K562 (cell line): Measurements from ENCODE around the gene TAOK2. TPM values are rescaled to one million over a fixed set of nuclear protein-coding genes. Genes with fewer than 3 reads are reported as not detected.

ENCODE experiments used
- CAMTA2 ChIP-seq: fragments of 250-450 bp; sonication (Bioruptor Pico); conservative IDR thresholded peaks from 2 replicates; pipeline ENCODE4 v1.5.1; 2022
- DDX20 ChIP-seq: fragments of 450-650 bp; IDR thresholded peaks from 2 replicates; pipeline ENCODE4 v1.6.1; 2016; ENCODE audit warnings: missing genetic modification characterization, low read depth, mild to moderate bottlenecking, missing compliant biosample characterization, moderate library complexity
- GTF2E2 ChIP-seq: fragments of 200-800 bp; sonication (Bioruptor generic); IDR thresholded peaks from 2 replicates; pipeline ENCODE4 v1.6.1; 2016; ENCODE audit warnings: missing genetic modification characterization, missing compliant biosample characterization
- HMGN3 ChIP-seq: IDR thresholded peaks from 2 replicates; pipeline ENCODE4 v1.6.1; 2011; ENCODE audit warnings: borderline replicate concordance, low read depth, mild to moderate bottlenecking, mixed read lengths, low read length; ENCODE audit not compliant: insufficient read length; ENCODE audit errors: extremely low read depth
- JUN ChIP-seq, 2 experiments: sonication (generic) in 1 of 2; formaldehyde crosslinking in 1 of 2; IDR thresholded peaks; 2 replicates each; pipeline versions ENCODE4 v1.6.1 to v1.8.0; 2012 to 2022; ENCODE audit warnings: borderline replicate concordance in 2 of 2, mild to moderate bottlenecking in 2 of 2, improper control_type of control experiment in 1 of 2, low read depth in 1 of 2, low read length in 1 of 2, missing genetic modification reagents in 1 of 2
- L3MBTL2 ChIP-seq: fragments of 450-650 bp; IDR thresholded peaks from 2 replicates; pipeline ENCODE4 v1.6.1; 2016; ENCODE audit warnings: mild to moderate bottlenecking, moderate library complexity
- NCOA4 ChIP-seq: fragments of 450-650 bp; IDR thresholded peaks from 2 replicates; pipeline ENCODE4 v1.6.1; 2018; ENCODE audit warnings: mild to moderate bottlenecking; ENCODE audit not compliant: partially characterized antibody
- NEUROD1 ChIP-seq: fragments of 150-350 bp; IDR thresholded peaks from 2 replicates; pipeline ENCODE4 v1.6.1; 2014; ENCODE audit warnings: borderline replicate concordance, low read length, low read depth; ENCODE audit not compliant: partially characterized antibody
- NR2C2 ChIP-seq, 2 experiments: fragments of 200-800 bp in 1 of 2; sonication (Bioruptor generic) in 1 of 2; sonication (generic) in 1 of 2; formaldehyde crosslinking in 1 of 2; IDR thresholded peaks; 2 replicates each; pipeline versions ENCODE4 v1.6.1 to v1.8.0; 2016 to 2022; ENCODE audit warnings: mild to moderate bottlenecking in 1 of 2, missing compliant biosample characterization in 1 of 2, missing genetic modification characterization in 1 of 2, missing genetic modification reagents in 1 of 2
- RAD21 ChIP-seq, 2 experiments: fragments of 250-450 bp in 1 of 2; fragments of 450-650 bp in 1 of 2; sonication (Bioruptor Pico) in 1 of 2; formaldehyde crosslinking in 1 of 2; IDR thresholded peaks in 1 of 2; conservative IDR thresholded peaks in 1 of 2; 2 replicates each; pipeline versions ENCODE4 v1.4.0 to v1.8.0; 2020 to 2022; ENCODE audit warnings: mild to moderate bottlenecking in 2 of 2, moderate library complexity in 1 of 2
- RNF2 ChIP-seq: sonication (generic); IDR thresholded peaks from 2 replicates; pipeline ENCODE4 v1.6.1; 2016
- ZNF561 ChIP-seq: fragments of 450-650 bp; formaldehyde crosslinking; conservative IDR thresholded peaks from 2 replicates; pipeline ENCODE4 v1.4.0; 2020; ENCODE audit warnings: mild to moderate bottlenecking, moderate library complexity
- polyA plus RNA-seq, 8 experiments: library from polyadenylated mRNA; depleted of rRNA in 4 of 8; stranded (reverse) in 5 of 8; unstranded in 3 of 8; fragments of >200 nt; fragmentation: Nextera tagmentation in 2 of 8; fragmentation: Illumina TruSeq in 1 of 8; extraction: Ambion mirVana in 2 of 8; extraction: Trizol in 1 of 8; gene quantifications; 2 replicates each; pipeline versions ENCODE4 v1.2.1 to v1.2.3, GENCODE V29; 2011 to 2014; ENCODE audit warnings: inconsistent platforms in 1 of 8, missing spikeins in 1 of 8
- total RNA-seq, 7 experiments: library from RNA; depleted of rRNA in 6 of 7; stranded (reverse); fragments of >200 nt in 6 of 7; fragmentation: Illumina TruSeq in 2 of 7; extraction: Trizol in 2 of 7; gene quantifications; 2 replicates each; pipeline versions ENCODE4 v1.2.1 to v1.2.3, GENCODE V29; 2011 to 2021; ENCODE audit warnings: low replicate concordance in 1 of 7
- TF ChIP-seq, protein P1 (sequence below): fragments of 250-450 bp; sonication (Bioruptor Pico); IDR thresholded peaks from 2 replicates; pipeline ENCODE4 v1.4.0; 2020; ENCODE audit warnings: mild to moderate bottlenecking, moderate library complexity, borderline replicate concordance
- TF ChIP-seq, protein P2 (sequence below): sonication (generic); formaldehyde crosslinking; IDR thresholded peaks from 2 replicates; pipeline ENCODE4 v1.8.1; 2023; ENCODE audit warnings: mild to moderate bottlenecking, missing genetic modification reagents
- TF ChIP-seq, protein P3 (sequence below): fragments of 250-450 bp; sonication (Bioruptor Pico); IDR thresholded peaks from 2 replicates; pipeline ENCODE4 v1.5.0; 2021; ENCODE audit warnings: mild to moderate bottlenecking, borderline replicate concordance

The TAOK2 gene
- total and polyA plus RNA-seq, 9 of the 15 experiments (the other 6 are each of a cell fraction or from before 2014, with no cell fraction given): 0.10 to 41.8 (median 13.7) TPM

DNA sequence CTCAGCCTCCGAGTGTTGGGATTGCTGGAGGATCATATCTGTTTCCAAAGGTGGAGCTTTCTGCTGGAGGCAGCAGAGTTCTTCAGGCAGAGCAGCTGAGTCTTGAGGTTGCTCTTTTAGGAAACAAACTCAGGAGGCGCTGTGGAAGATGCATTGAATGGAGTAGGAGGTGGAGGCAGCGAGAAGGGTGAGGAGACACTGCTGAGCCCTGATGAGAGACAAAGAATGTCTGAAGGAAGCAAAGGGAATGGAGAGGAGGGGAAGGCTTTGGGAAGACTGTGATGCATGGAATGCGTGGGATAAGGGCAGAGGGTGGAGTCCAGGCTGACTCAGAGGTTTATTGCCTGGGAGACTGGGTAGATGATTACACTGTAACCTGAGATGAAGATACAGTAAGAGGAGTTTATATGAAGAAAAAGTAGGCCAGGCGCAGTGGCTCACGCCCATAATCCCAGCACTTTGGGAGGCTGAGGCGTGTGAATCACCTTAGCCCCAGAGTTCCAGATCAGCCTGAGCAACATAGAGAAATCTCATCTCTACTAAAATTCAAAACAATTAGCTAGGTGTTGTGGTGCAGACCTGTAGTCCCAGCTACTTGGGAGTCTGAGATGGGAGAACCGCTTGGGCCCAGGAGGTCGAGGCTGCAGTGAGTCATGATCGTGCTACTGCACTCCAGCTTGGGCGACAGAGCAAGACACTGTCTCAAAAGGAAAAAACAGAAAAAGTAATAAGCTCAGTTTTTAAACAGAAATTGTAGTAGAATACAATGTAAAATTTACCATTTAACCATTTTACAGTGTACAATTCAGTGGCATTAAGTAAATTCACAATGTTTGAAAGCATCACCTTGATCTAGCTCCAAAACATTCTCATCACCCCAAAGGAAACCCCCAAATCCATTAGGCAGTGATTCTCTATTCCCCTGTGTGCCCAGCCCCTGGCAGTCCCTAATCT is 29.5 kb upstream of the TAOK2 start (continued):
- no peak for TF ChIP-seq ZNF561 (CRISPR knock-in tag)
- TF ChIP-seq RNF2: 0 out of 2 replicates have a peak, but pooled peaks have one; percentile 12
- TF ChIP-seq, protein P1, sequence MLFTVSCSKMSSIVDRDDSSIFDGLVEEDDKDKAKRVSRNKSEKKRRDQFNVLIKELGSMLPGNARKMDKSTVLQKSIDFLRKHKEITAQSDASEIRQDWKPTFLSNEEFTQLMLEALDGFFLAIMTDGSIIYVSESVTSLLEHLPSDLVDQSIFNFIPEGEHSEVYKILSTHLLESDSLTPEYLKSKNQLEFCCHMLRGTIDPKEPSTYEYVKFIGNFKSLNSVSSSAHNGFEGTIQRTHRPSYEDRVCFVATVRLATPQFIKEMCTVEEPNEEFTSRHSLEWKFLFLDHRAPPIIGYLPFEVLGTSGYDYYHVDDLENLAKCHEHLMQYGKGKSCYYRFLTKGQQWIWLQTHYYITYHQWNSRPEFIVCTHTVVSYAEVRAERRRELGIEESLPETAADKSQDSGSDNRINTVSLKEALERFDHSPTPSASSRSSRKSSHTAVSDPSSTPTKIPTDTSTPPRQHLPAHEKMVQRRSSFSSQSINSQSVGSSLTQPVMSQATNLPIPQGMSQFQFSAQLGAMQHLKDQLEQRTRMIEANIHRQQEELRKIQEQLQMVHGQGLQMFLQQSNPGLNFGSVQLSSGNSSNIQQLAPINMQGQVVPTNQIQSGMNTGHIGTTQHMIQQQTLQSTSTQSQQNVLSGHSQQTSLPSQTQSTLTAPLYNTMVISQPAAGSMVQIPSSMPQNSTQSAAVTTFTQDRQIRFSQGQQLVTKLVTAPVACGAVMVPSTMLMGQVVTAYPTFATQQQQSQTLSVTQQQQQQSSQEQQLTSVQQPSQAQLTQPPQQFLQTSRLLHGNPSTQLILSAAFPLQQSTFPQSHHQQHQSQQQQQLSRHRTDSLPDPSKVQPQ (CRISPR knock-in tag): no peak
- peak; percentile 51; the same call in 1 of the 2 replicates for TF ChIP-seq JUN (IDR thresholded peaks at IDR 0.05; ENCODE audit: borderline replicate concordance, low read depth, low read length)
- no peak for TF ChIP-seq JUN (CRISPR knock-in tag; IDR thresholded peaks at IDR 0.05; ENCODE audit: borderline replicate concordance)
- no peak for TF ChIP-seq NR2C2 (CRISPR knock-in tag; IDR thresholded peaks at IDR 0.05)
- TF ChIP-seq NR2C2 (tag; IDR thresholded peaks at IDR 0.05): no peak
- TF ChIP-seq, protein P2, sequence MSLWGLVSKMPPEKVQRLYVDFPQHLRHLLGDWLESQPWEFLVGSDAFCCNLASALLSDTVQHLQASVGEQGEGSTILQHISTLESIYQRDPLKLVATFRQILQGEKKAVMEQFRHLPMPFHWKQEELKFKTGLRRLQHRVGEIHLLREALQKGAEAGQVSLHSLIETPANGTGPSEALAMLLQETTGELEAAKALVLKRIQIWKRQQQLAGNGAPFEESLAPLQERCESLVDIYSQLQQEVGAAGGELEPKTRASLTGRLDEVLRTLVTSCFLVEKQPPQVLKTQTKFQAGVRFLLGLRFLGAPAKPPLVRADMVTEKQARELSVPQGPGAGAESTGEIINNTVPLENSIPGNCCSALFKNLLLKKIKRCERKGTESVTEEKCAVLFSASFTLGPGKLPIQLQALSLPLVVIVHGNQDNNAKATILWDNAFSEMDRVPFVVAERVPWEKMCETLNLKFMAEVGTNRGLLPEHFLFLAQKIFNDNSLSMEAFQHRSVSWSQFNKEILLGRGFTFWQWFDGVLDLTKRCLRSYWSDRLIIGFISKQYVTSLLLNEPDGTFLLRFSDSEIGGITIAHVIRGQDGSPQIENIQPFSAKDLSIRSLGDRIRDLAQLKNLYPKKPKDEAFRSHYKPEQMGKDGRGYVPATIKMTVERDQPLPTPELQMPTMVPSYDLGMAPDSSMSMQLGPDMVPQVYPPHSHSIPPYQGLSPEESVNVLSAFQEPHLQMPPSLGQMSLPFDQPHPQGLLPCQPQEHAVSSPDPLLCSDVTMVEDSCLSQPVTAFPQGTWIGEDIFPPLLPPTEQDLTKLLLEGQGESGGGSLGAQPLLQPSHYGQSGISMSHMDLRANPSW (CRISPR knock-in tag): no peak
- TF ChIP-seq, protein P3, sequence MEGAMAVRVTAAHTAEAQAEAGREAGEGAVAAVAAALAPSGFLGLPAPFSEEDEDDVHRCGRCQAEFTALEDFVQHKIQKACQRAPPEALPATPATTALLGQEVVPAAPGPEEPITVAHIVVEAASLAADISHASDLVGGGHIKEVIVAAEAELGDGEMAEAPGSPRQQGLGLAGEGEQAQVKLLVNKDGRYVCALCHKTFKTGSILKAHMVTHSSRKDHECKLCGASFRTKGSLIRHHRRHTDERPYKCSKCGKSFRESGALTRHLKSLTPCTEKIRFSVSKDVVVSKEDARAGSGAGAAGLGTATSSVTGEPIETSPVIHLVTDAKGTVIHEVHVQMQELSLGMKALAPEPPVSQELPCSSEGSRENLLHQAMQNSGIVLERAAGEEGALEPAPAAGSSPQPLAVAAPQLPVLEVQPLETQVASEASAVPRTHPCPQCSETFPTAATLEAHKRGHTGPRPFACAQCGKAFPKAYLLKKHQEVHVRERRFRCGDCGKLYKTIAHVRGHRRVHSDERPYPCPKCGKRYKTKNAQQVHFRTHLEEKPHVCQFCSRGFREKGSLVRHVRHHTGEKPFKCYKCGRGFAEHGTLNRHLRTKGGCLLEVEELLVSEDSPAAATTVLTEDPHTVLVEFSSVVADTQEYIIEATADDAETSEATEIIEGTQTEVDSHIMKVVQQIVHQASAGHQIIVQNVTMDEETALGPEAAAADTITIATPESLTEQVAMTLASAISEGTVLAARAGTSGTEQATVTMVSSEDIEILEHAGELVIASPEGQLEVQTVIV (CRISPR knock-in tag): no peak
- TF ChIP-seq NEUROD1: no peak
- peak; percentile 30; the same call in 1 of the 2 replicates for TF ChIP-seq L3MBTL2
- no peak for TF ChIP-seq HMGN3
- TF ChIP-seq GTF2E2: 0 out of 2 replicates have a peak, but pooled peaks have one; percentile 59
- no peak for TF ChIP-seq NCOA4
- no peak for TF ChIP-seq DDX20 (tag)
- TF ChIP-seq RAD21 (CRISPR knock-in tag; conservative IDR thresholded peaks at IDR 0.05 in 1 of 2, IDR thresholded peaks at IDR 0.05 in 1 of 2): no peak
- no peak for TF ChIP-seq CAMTA2 (CRISPR knock-in tag)
